ENCODE results near the gene DBF4B.

DNA sequence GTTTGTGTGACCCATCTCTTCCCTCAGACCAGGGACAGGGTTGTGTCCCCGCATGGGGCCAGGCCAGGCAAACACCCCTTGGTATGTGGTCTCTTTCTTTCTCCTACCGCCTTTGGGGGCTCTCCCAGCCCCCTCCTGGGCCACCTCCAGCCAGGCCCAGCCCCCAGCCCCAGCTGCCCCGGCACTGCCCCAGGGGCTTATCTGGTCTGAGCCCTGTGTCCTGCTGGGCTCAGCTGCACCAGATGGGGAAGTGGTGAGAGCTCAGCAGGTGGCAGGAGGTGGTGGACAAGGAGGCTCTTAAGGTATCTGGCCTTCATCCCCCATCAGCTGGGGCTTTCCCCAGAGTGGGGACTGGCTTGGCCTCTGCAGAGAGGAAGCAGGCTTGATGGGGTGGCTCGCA lies 59.0 kb downstream of the DBF4B start:
- TF ChIP-seq, protein P1, sequence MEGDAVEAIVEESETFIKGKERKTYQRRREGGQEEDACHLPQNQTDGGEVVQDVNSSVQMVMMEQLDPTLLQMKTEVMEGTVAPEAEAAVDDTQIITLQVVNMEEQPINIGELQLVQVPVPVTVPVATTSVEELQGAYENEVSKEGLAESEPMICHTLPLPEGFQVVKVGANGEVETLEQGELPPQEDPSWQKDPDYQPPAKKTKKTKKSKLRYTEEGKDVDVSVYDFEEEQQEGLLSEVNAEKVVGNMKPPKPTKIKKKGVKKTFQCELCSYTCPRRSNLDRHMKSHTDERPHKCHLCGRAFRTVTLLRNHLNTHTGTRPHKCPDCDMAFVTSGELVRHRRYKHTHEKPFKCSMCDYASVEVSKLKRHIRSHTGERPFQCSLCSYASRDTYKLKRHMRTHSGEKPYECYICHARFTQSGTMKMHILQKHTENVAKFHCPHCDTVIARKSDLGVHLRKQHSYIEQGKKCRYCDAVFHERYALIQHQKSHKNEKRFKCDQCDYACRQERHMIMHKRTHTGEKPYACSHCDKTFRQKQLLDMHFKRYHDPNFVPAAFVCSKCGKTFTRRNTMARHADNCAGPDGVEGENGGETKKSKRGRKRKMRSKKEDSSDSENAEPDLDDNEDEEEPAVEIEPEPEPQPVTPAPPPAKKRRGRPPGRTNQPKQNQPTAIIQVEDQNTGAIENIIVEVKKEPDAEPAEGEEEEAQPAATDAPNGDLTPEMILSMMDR (IDR thresholded peaks at IDR 0.05; ENCODE audit: low read depth, low read length, poor library complexity, severe bottlenecking) = no peak
- no peak for TF ChIP-seq EZH2phosphoT487 (IDR thresholded peaks at IDR 0.05; ENCODE audit: borderline replicate concordance, low read length)

Measured in DOHH2 (cell line).